H9 (cell line): ENCODE data around the gene NFYC. TPM values are rescaled to one million over a fixed set of nuclear protein-coding genes. Genes with fewer than 3 reads are reported as not detected.

Source experiments
- DNase-seq: peaks from one replicate; pipeline ENCODE4 v3.0.0-alpha.2; 2017
- H2AFZ ChIP-seq: one replicate; pipeline ENCODE4 v1.6.1; 2013; ENCODE audit warnings: mild to moderate bottlenecking, low read length, control low read depth, moderate library complexity
- H2AK5ac ChIP-seq: 2 replicates; pipeline ENCODE4 v1.6.1; 2013; ENCODE audit warnings: low read length, control low read depth, mixed read lengths; ENCODE audit not compliant: insufficient read length
- H2BK120ac ChIP-seq: one replicate; pipeline ENCODE4 v1.6.1; 2013; ENCODE audit warnings: low read depth, mild to moderate bottlenecking, low read length, control low read depth, inconsistent platforms; ENCODE audit not compliant: poor library complexity, severe bottlenecking
- H2BK12ac ChIP-seq: 2 replicates; pipeline ENCODE4 v1.6.1; 2013; ENCODE audit warnings: low read length, control low read depth, mixed read lengths, low read depth; ENCODE audit not compliant: insufficient read length
- H2BK15ac ChIP-seq: 2 replicates; pipeline ENCODE4 v1.6.1; 2013; ENCODE audit warnings: low read depth, low read length, control low read depth
- H2BK20ac ChIP-seq: one replicate; pipeline ENCODE4 v1.6.1; 2013; ENCODE audit warnings: low read depth, mild to moderate bottlenecking, low read length, control low read depth, inconsistent platforms; ENCODE audit not compliant: poor library complexity, severe bottlenecking
- H2BK5ac ChIP-seq: 2 replicates; pipeline ENCODE4 v1.6.1; 2013; ENCODE audit warnings: low read length, control low read depth, mixed read lengths; ENCODE audit not compliant: insufficient read length
- H3K14ac ChIP-seq: 2 replicates; pipeline ENCODE4 v1.6.1; 2013; ENCODE audit warnings: low read length, control low read depth; ENCODE audit not compliant: insufficient read depth
- H3K18ac ChIP-seq: 2 replicates; pipeline ENCODE4 v1.6.1; 2013; ENCODE audit warnings: low read depth, mild to moderate bottlenecking, mixed read lengths, low read length, control low read depth; ENCODE audit not compliant: insufficient read length
- H3K23ac ChIP-seq: 2 replicates; pipeline ENCODE4 v1.6.1; 2013; ENCODE audit warnings: low read length, control low read depth, mixed read lengths, low read depth; ENCODE audit not compliant: insufficient read length
- H3K23me2 ChIP-seq: 2 replicates; pipeline ENCODE4 v1.6.1; 2013; ENCODE audit warnings: low read depth, mild to moderate bottlenecking, mixed read lengths, low read length, control low read depth; ENCODE audit not compliant: insufficient read length, poor library complexity, severe bottlenecking
- H3K27ac ChIP-seq: 2 replicates; pipeline ENCODE4 v1.5.1; 2013; ENCODE audit warnings: low read length, control low read depth, mixed read lengths, low read depth; ENCODE audit not compliant: insufficient read length
- H3K27me3 ChIP-seq: 2 replicates; pipeline ENCODE4 v1.6.1; 2013; ENCODE audit warnings: low read length, control low read depth, inconsistent platforms; ENCODE audit not compliant: insufficient read depth
- H3K4ac ChIP-seq: 2 replicates; pipeline ENCODE4 v1.6.1; 2013; ENCODE audit warnings: low read depth, mild to moderate bottlenecking, control low read depth, inconsistent platforms, low read length, moderate library complexity
- H3K4me1 ChIP-seq: 2 replicates; pipeline ENCODE4 v1.6.1; 2013; ENCODE audit warnings: low read length, control low read depth, inconsistent platforms; ENCODE audit not compliant: insufficient read depth
- H3K4me2 ChIP-seq: 2 replicates; pipeline ENCODE4 v1.6.1; 2013; ENCODE audit warnings: low read length, control low read depth, mixed read lengths; ENCODE audit not compliant: insufficient read length, insufficient read depth
- H3K56ac ChIP-seq: 2 replicates; pipeline ENCODE4 v1.6.1; 2013; ENCODE audit warnings: low read depth, mild to moderate bottlenecking, mixed read lengths, low read length, control low read depth; ENCODE audit not compliant: insufficient read length
- H3K79me1 ChIP-seq: 2 replicates; pipeline ENCODE4 v1.6.1; 2013; ENCODE audit warnings: low read depth, mild to moderate bottlenecking, moderate library complexity, low read length, control low read depth, inconsistent platforms; ENCODE audit not compliant: insufficient read depth, poor library complexity, severe bottlenecking
- H3K79me2 ChIP-seq: 2 replicates; pipeline ENCODE4 v1.6.1; 2013; ENCODE audit warnings: low read length, control low read depth, inconsistent platforms; ENCODE audit not compliant: insufficient read depth
- H3K9ac ChIP-seq: 2 replicates; pipeline ENCODE4 v1.6.1; 2013; ENCODE audit warnings: low read length, control low read depth, mixed read lengths; ENCODE audit not compliant: insufficient read length; ENCODE audit errors: extremely low read depth
- H3K9me3 ChIP-seq: one replicate; pipeline ENCODE4 v1.6.1; 2013; ENCODE audit warnings: low read depth, low read length, inconsistent platforms; ENCODE audit not compliant: control insufficient read depth
- H3T11ph ChIP-seq: one replicate; pipeline ENCODE4 v1.6.1; 2013; ENCODE audit warnings: mild to moderate bottlenecking, low read length, control low read depth, inconsistent platforms
- H4K20me1 ChIP-seq: one replicate; pipeline ENCODE4 v1.6.1; 2013; ENCODE audit not compliant: control insufficient read depth, insufficient read length, insufficient read depth
- H4K5ac ChIP-seq: 2 replicates; pipeline ENCODE4 v1.6.1; 2013; ENCODE audit warnings: low read depth, mild to moderate bottlenecking, mixed read lengths, low read length, control low read depth; ENCODE audit not compliant: insufficient read length
- H4K8ac ChIP-seq: replicated peaks from 2 replicates; pipeline ENCODE4 v1.6.1; 2013; ENCODE audit warnings: low read length, control low read depth, mixed read lengths, low read depth; ENCODE audit not compliant: insufficient read length
- H4K91ac ChIP-seq: 2 replicates; pipeline ENCODE4 v1.6.1; 2013; ENCODE audit warnings: low read depth, mild to moderate bottlenecking, moderate library complexity, mixed read lengths, low read length, control low read depth; ENCODE audit not compliant: insufficient read length
- H3K27ac Mint-ChIP-seq, 3 experiments: 2 replicates in 2 of 3; 3 replicates in 1 of 3; pipeline ENCODE4 v1.8.0; 2020 to 2021; ENCODE audit warnings: mixed read lengths in 3 of 3, mild to moderate bottlenecking in 1 of 3, moderate library complexity in 1 of 3
- H3K27me3 Mint-ChIP-seq: 2 replicates; pipeline ENCODE4 v1.8.0; 2021; ENCODE audit warnings: low read depth, mild to moderate bottlenecking, moderate library complexity, mixed read lengths
- H3K36me3 Mint-ChIP-seq, 3 experiments: 2 replicates in 2 of 3; 3 replicates in 1 of 3; pipeline ENCODE4 v1.8.0; 2020 to 2021; ENCODE audit warnings: low read depth in 3 of 3, mixed read lengths in 3 of 3; ENCODE audit not compliant: insufficient read depth in 1 of 3
- H3K4me1 Mint-ChIP-seq, 2 experiments: 2 replicates each; pipeline ENCODE4 v1.8.0; 2020; ENCODE audit warnings: mixed read lengths in 2 of 2
- H3K4me3 Mint-ChIP-seq, 2 experiments: 2 replicates in 1 of 2; 3 replicates in 1 of 2; pipeline ENCODE4 v1.8.0; 2020 to 2021; ENCODE audit warnings: mild to moderate bottlenecking in 2 of 2, mixed read lengths in 2 of 2, moderate library complexity in 1 of 2
- H3K9me3 Mint-ChIP-seq, 2 experiments: 2 replicates in 1 of 2; 3 replicates in 1 of 2; pipeline ENCODE4 v1.8.0; 2020; ENCODE audit warnings: mild to moderate bottlenecking in 2 of 2, mixed read lengths in 2 of 2, moderate library complexity in 1 of 2
- WGBS: extraction: QIAGEN DNeasy Blood & Tissue Kit; methylation state at CpG from one replicate; pipeline ENCODE4 v1.1.7; 2013; ENCODE audit warnings: missing lambda C conversion rate, low lambda C conversion rate, mixed read lengths; ENCODE audit not compliant: insufficient read length; ENCODE audit errors: extremely low coverage; 5-methylcytosine and 5-hydroxymethylcytosine counted together
- total RNA-seq: library from RNA; stranded (reverse); gene quantifications from 2 replicates; pipeline ENCODE4 v1.2.1, GENCODE V29; 2021
- TF ChIP-seq, protein P1 (sequence below): fragments of 200-600 bp; sonication (generic); conservative IDR thresholded peaks from 3 replicates; pipeline ENCODE4 v1.8.0; 2021; ENCODE audit warnings: antibody characterized with exemption, mild to moderate bottlenecking

Gene NFYC
- total RNA-seq, 1 experiment from 2014 or later, result 54.7 TPM

DNA sequence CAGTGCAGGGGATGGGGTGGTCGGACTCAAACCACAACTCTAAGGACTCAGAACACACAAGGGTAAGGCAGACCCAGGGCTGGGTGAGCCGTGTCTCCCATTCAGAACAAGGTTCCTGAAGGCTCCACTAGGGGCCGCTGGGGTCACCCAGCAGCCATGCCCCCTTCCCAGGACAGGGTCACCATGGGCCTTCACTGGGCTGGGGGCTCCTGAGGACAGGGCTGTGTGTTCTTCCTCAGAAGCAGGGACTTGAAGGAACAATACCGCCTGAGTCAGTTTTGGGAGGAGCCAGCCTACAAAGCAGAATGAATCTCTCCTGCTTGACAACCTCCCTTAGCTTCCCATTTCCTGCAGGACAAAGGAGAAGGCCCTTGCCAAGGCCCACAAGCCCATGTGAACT, 41.4 kb upstream of the NFYC start:
- H2BK12ac ChIP-seq, result no peak overlapping the region
- H3K9me3 ChIP-seq, result no peaks in the 10 kb centered on the region
- TF ChIP-seq, protein P1, sequence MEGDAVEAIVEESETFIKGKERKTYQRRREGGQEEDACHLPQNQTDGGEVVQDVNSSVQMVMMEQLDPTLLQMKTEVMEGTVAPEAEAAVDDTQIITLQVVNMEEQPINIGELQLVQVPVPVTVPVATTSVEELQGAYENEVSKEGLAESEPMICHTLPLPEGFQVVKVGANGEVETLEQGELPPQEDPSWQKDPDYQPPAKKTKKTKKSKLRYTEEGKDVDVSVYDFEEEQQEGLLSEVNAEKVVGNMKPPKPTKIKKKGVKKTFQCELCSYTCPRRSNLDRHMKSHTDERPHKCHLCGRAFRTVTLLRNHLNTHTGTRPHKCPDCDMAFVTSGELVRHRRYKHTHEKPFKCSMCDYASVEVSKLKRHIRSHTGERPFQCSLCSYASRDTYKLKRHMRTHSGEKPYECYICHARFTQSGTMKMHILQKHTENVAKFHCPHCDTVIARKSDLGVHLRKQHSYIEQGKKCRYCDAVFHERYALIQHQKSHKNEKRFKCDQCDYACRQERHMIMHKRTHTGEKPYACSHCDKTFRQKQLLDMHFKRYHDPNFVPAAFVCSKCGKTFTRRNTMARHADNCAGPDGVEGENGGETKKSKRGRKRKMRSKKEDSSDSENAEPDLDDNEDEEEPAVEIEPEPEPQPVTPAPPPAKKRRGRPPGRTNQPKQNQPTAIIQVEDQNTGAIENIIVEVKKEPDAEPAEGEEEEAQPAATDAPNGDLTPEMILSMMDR, result peak; percentile 78
- H2BK20ac ChIP-seq, result no peak overlapping the region
- no peak overlapping the region for H3K56ac ChIP-seq
- Mint-ChIP-seq H3K9me3 (no peaks in the 10 kb centered on the region), H3K27me3 (no peaks in the 10 kb centered on the region; the same call in 1 of the 2 replicates), H3K27ac (no peak overlapping the region), H3K4me3 (no peak overlapping the region), H3K4me1 (peaks cover 12 to 22% of the 10 kb centered on the region in 2 experiments), H3K36me3 (no peaks in the 10 kb centered on the region; a peak in 1 of 7 replicates)
- H4K20me1 ChIP-seq, result no peaks in the 10 kb centered on the region
- H2BK15ac ChIP-seq, result no peak overlapping the region
- H3K14ac ChIP-seq, result no peak overlapping the region
- no peak overlapping the region for H3K23ac ChIP-seq
- H2BK5ac ChIP-seq, result no peak overlapping the region
- no CpG with 5 or more reads among the region's 4 CpGs for WGBS
- H3K27me3 ChIP-seq, result no peaks in the 10 kb centered on the region
- no peaks in the 10 kb centered on the region for H3K79me2 ChIP-seq
- H3K79me1 ChIP-seq, result no peaks in the 10 kb centered on the region
- H3T11ph ChIP-seq, result no peak overlapping the region
- H4K91ac ChIP-seq, result no peak overlapping the region
- no peak overlapping the region for H2BK120ac ChIP-seq
- H3K18ac ChIP-seq, result no peak overlapping the region
- no peak overlapping the region for H3K27ac ChIP-seq
- H2AFZ ChIP-seq, result no peak overlapping the region
- H3K23me2 ChIP-seq, result no peaks in the 10 kb centered on the region
- H2AK5ac ChIP-seq, result no peak overlapping the region
- H3K4me1 ChIP-seq, result peaks cover 5% of the 10 kb centered on the region; the same call in 1 of the 2 replicates
- H4K5ac ChIP-seq, result no peak overlapping the region
- peak; percentile 78 for DNase-seq
- no peak overlapping the region for H3K4me2 ChIP-seq
- H3K9ac ChIP-seq, result no peak overlapping the region
- no peak overlapping the region for H3K4ac ChIP-seq
- H4K8ac ChIP-seq, result no peak overlapping the region
